NCI-H187 (cell line): ENCODE measurements around the gene GAB2.
"Not testable (repeated sequence)": the region's sequence is repeated elsewhere in the genome, so short reads cannot be mapped to it uniquely, and the experiment has no call there.

Source experiments
- DNase-seq, 2 experiments: peaks; one replicate each; lab custom pipeline; 2025; lab: John Stamatoyannopoulos, UW

Gene GAB2

GRCh38 chr11:78276311-78276710, 141.3 kb downstream of the GAB2 start:
- DNase-seq: no peak

GRCh38 chr11:78274739-78275138, 142.9 kb downstream of the GAB2 start:
- DNase-seq: peak in 1 of 2 experiments; percentile 11

GRCh38 chr11:78272625-78273269, 144.9 kb downstream of the GAB2 start:
- DNase-seq: not testable (repeated sequence)

GRCh38 chr11:78271801-78272200, 145.8 kb downstream of the GAB2 start:
- DNase-seq: not testable (repeated sequence)

GRCh38 chr11:78270971-78271370, 146.6 kb downstream of the GAB2 start:
- DNase-seq: peak; percentile 52 to 60

GRCh38 chr11:78269806-78270205, 147.8 kb downstream of the GAB2 start:
- DNase-seq: no peak

- no peak for DNase-seq
Measured at GRCh38 chr11:78268591-78269410, 148.8 kb downstream of the GAB2 start.

GRCh38 chr11:78266451-78266850, 151.2 kb downstream of the GAB2 start:
- DNase-seq: no peak

GRCh38 chr11:78265326-78265725, 152.3 kb downstream of the GAB2 start:
- no peak for DNase-seq

- no peak for DNase-seq
Measured at GRCh38 chr11:78262691-78263090, 154.9 kb downstream of the GAB2 start.

- DNase-seq: no peak
Measured at GRCh38 chr11:78262238-78262637, 155.4 kb downstream of the GAB2 start.

GRCh38 chr11:78261828-78262227, 155.8 kb downstream of the GAB2 start:
- no peak for DNase-seq

GRCh38 chr11:78261367-78261766, 156.3 kb downstream of the GAB2 start:
- no peak for DNase-seq

- no peak for DNase-seq
Measured at GRCh38 chr11:78259777-78260487, 157.7 kb downstream of the GAB2 start.

- DNase-seq: no peak
Measured at GRCh38 chr11:78257654-78258053, 160.0 kb downstream of the GAB2 start.

- no peak for DNase-seq
Measured at GRCh38 chr11:78256962-78257361, 160.7 kb downstream of the GAB2 start.

GRCh38 chr11:78255919-78256318, 161.7 kb downstream of the GAB2 start:
- no peak for DNase-seq

- DNase-seq: no peak
Measured at GRCh38 chr11:78254268-78254667, 163.4 kb downstream of the GAB2 start.

GRCh38 chr11:78253797-78254196, 163.8 kb downstream of the GAB2 start:
- no peak for DNase-seq

- no peak for DNase-seq
Measured at GRCh38 chr11:78251083-78251775, 166.4 kb downstream of the GAB2 start.

- DNase-seq: no peak
Measured at GRCh38 chr11:78250099-78250498, 167.5 kb downstream of the GAB2 start.

GRCh38 chr11:78248903-78249302, 168.7 kb downstream of the GAB2 start:
- no peak for DNase-seq
